ENCODE measurements around the gene S100A7A. TPM values are rescaled to one million over a fixed set of nuclear protein-coding genes. Genes with fewer than 3 reads are reported as not detected.
A peak's percentile ranks its signal among the peaks of the same experiment; 100 is the strongest.
"Not testable (repeated sequence)": the region's sequence is repeated elsewhere in the genome, so short reads cannot be mapped to it uniquely, and the experiment has no call there.

Gene S100A7A
- total RNA-seq, 1 donor from 2014 or later = not detected

DNA sequence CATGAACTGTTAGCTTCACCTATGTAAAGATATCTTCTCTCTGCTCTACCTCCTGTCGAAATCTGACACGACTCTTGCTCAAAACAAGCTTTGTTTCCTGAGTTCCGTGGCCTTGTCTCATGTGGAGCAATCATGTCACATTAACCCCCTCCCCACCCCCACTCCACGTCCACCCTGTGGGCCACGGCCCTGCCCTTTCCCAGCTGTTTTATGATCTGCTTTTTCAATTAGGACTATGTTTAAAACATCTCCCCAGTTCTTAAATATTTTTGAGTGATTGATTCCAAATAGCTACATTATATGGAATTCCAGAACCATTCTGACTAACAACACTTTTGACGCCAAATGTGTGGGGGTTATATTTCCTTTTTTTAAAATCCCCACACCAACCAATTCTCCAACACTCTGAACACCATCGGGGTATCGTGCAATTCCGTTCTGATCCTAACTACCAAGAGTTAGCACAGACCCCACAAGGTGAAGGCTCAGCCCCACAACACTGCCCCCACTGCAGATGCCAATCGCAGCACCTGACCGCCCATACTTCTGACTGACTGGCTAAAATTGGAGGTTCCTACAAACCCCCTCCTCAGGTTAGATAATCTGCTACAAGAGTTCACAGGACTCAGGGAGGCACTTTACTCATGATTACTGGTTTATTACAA is 12.8 kb upstream of the S100A7A start:
- ATAC-seq (no peak), DNase-seq (no peak)
- H3K27me3 ChIP-seq (ENCODE audit: low read depth) = peaks cover 8% of the 10 kb centered on the region
- intact Hi-C loops (cut with DNase I) = no loop called here
- H3K9me3 ChIP-seq = no peaks in the 10 kb centered on the region
- H3K4me1 ChIP-seq = no peaks in the 10 kb centered on the region
- no peak overlapping the region for H3K4me3 ChIP-seq
- no peak for TF ChIP-seq CTCF (IDR thresholded peaks at IDR 0.05)
- H3K36me3 ChIP-seq = no peaks in the 10 kb centered on the region
- no peak overlapping the region for H3K27ac ChIP-seq

- intact Hi-C loops (cut with DNase I) = no loop called here
- Histone ChIP-seq H3K4me1 (no peaks in the 10 kb centered on the region), H3K9me3 (no peaks in the 10 kb centered on the region), H3K4me3 (no peak overlapping the region), H3K27me3 (ENCODE audit: low read depth) (peaks cover 8% of the 10 kb centered on the region), H3K36me3 (no peaks in the 10 kb centered on the region), H3K27ac (no peak overlapping the region)
- TF ChIP-seq CTCF (IDR thresholded peaks at IDR 0.05) = no peak
- ATAC-seq = no peak
- DNase-seq = no peak
Observed at GRCh38 chr1:153404086-153404635, 12.2 kb upstream of the S100A7A start.

- intact Hi-C loops (cut with DNase I) = no loop called here
- TF ChIP-seq CTCF (IDR thresholded peaks at IDR 0.05) = peak; percentile 60
- peak; percentile 80 to 88 for ATAC-seq
- Histone ChIP-seq H3K4me3 (no peak overlapping the region), H3K9me3 (no peaks in the 10 kb centered on the region), H3K27me3 (ENCODE audit: low read depth) (peaks cover 8% of the 10 kb centered on the region), H3K4me1 (no peaks in the 10 kb centered on the region), H3K27ac (no peak overlapping the region), H3K36me3 (no peaks in the 10 kb centered on the region)
- peak; percentile 85 for DNase-seq
Observed at GRCh38 chr1:153404768-153405167, 11.6 kb upstream of the S100A7A start.

- H3K9me3 ChIP-seq; H3K36me3 ChIP-seq; intact Hi-C loops (cut with DNase I); H3K27ac ChIP-seq; H3K4me3 ChIP-seq; H3K4me1 ChIP-seq; ATAC-seq; H3K27me3 ChIP-seq (ENCODE audit: low read depth); DNase-seq: not testable (repeated sequence)
Observed at GRCh38 chr1:153405825-153406599, 10.3 kb upstream of the S100A7A start.

DNA sequence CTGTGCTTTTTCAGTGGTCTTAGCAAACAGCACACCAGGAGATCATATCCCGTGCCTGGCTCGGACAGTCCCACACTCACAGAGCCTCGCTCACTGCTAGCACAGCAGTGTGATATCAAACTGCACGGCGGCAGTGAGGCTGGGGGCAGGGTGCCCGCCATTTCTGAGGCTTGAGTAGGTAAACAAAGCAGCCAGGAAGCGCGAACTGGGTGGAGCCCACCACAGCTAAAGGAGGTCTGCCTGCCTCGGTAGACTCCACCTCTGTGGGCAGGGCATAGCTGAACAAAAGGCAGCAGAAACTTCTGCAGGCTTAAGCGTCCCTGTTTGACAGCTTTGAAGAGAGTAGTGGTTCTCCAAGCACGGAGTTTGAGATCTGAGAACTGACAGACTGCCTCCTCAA is 9.0 kb upstream of the S100A7A start:
- ATAC-seq; intact Hi-C loops (cut with DNase I); H3K4me3 ChIP-seq; DNase-seq; H3K9me3 ChIP-seq; H3K27ac ChIP-seq; H3K27me3 ChIP-seq (ENCODE audit: low read depth); H3K4me1 ChIP-seq; H3K36me3 ChIP-seq: not testable (repeated sequence)

DNA sequence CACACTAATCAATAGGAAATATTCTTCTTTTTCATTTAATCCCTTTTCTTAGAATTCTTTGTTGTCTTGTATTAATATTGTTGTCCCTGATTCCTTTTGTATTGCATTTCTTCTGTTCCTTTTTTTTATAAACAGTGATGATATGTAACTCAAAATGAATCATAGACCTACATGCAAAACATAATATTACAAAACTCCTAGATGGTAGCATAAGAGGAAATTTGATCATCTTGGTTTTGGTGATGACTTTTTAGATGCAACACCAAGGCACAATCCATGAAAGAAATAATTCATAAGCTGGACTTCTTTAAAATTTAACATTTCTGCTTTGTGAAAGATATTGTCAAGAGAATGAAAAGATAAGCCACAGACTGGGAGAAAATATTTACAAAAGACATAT is 2.4 kb upstream of the S100A7A start:
- H3K27ac ChIP-seq; ATAC-seq; H3K9me3 ChIP-seq; DNase-seq; intact Hi-C loops (cut with DNase I); H3K36me3 ChIP-seq; H3K27me3 ChIP-seq (ENCODE audit: low read depth); H3K4me3 ChIP-seq; H3K4me1 ChIP-seq: not testable (repeated sequence)
